ENCODE measurements around the gene SRC.

SRC gene

GRCh38 chr20:37325206-37325605 is 20.7 kb upstream of the SRC start:
- no peak overlapping the region for H3K4me3 ChIP-seq (ENCODE audit: low read length)
- no peak for TF ChIP-seq ZNF274 (IDR thresholded peaks at IDR 0.05; ENCODE audit: low read depth, low read length)

- H3K4me3 ChIP-seq (ENCODE audit: low read length): no peak overlapping the region
- no peak for TF ChIP-seq ZNF274 (IDR thresholded peaks at IDR 0.05; ENCODE audit: low read depth, low read length)
These were observed 19.3 kb upstream of the SRC start for GRCh38 chr20:37326666-37327065.

- TF ChIP-seq ZNF274 (IDR thresholded peaks at IDR 0.05; ENCODE audit: low read depth, low read length): no peak
- no peak overlapping the region for H3K4me3 ChIP-seq (ENCODE audit: low read length)
These were observed 18.2 kb upstream of the SRC start for GRCh38 chr20:37327748-37328147.

- TF ChIP-seq ZNF274 (IDR thresholded peaks at IDR 0.05; ENCODE audit: low read depth, low read length): no peak
- H3K4me3 ChIP-seq (ENCODE audit: low read length): no peak overlapping the region
These were observed 17.6 kb upstream of the SRC start for GRCh38 chr20:37328149-37328945.

GRCh38 chr20:37329481-37330165 is 16.3 kb upstream of the SRC start:
- no peak for TF ChIP-seq ZNF274 (IDR thresholded peaks at IDR 0.05; ENCODE audit: low read depth, low read length)
- no peak overlapping the region for H3K4me3 ChIP-seq (ENCODE audit: low read length)

- H3K4me3 ChIP-seq (ENCODE audit: low read length): no peak overlapping the region
- TF ChIP-seq ZNF274 (IDR thresholded peaks at IDR 0.05; ENCODE audit: low read depth, low read length): no peak
These were observed 15.6 kb upstream of the SRC start for GRCh38 chr20:37330316-37330715.

GRCh38 chr20:37331060-37331857 is 14.7 kb upstream of the SRC start:
- H3K4me3 ChIP-seq (ENCODE audit: low read length): no peak overlapping the region
- TF ChIP-seq ZNF274 (IDR thresholded peaks at IDR 0.05; ENCODE audit: low read depth, low read length): no peak

GRCh38 chr20:37333130-37333847 is 12.7 kb upstream of the SRC start:
- no peak overlapping the region for H3K4me3 ChIP-seq (ENCODE audit: low read length)
- TF ChIP-seq ZNF274 (IDR thresholded peaks at IDR 0.05; ENCODE audit: low read depth, low read length): no peak

- TF ChIP-seq ZNF274 (IDR thresholded peaks at IDR 0.05; ENCODE audit: low read depth, low read length): no peak
- H3K4me3 ChIP-seq (ENCODE audit: low read length): no peak overlapping the region
These were observed 12.1 kb upstream of the SRC start for GRCh38 chr20:37333848-37334318.

GRCh38 chr20:37334450-37334849 is 11.5 kb upstream of the SRC start:
- no peak for TF ChIP-seq ZNF274 (IDR thresholded peaks at IDR 0.05; ENCODE audit: low read depth, low read length)
- no peak overlapping the region for H3K4me3 ChIP-seq (ENCODE audit: low read length)

- H3K4me3 ChIP-seq (ENCODE audit: low read length): peak overlapping the region; percentile 14; the same call in 1 of the 2 replicates
- TF ChIP-seq ZNF274 (IDR thresholded peaks at IDR 0.05; ENCODE audit: low read depth, low read length): no peak
These were observed 10.1 kb upstream of the SRC start for GRCh38 chr20:37335642-37336368.

GRCh38 chr20:37336369-37337207 is 9.4 kb upstream of the SRC start:
- peak overlapping the region; percentile 14; the same call in 1 of the 2 replicates for H3K4me3 ChIP-seq (ENCODE audit: low read length)

More at GRCh38 chr20:37336369-37337207, 9.4 kb upstream of the SRC start:
- no peak for TF ChIP-seq ZNF274 (IDR thresholded peaks at IDR 0.05; ENCODE audit: low read depth, low read length)
